Measurements from ENCODE around the gene EPB41L4A.

- no peak for TF ChIP-seq POLR2AphosphoS5 (IDR thresholded peaks at IDR 0.05)
- no peak for TF ChIP-seq CTCF (IDR thresholded peaks at IDR 0.05)
- TF ChIP-seq EP300 (IDR thresholded peaks at IDR 0.05): no peak
- no peak for TF ChIP-seq POLR2A (IDR thresholded peaks at IDR 0.05)
Observed at GRCh38 chr5:112183874-112184273, 235.2 kb downstream of the EPB41L4A start.

All from stomach (tissue), 4 donors.